Body of pancreas (tissue), 4 donors: Measurements from ENCODE around the gene TBC1D4. TPM values are rescaled to one million over a fixed set of nuclear protein-coding genes. Genes with fewer than 3 reads are reported as not detected.

Experiments used
- ATAC-seq: fragments of 150-250 bp; one replicate; pipeline ENCODE4 v1.9.1; 2016
- DNase-seq, 4 donors: peaks; one replicate each; pipeline ENCODE4 v3.0.0-alpha.2; 2019
- H3K27ac ChIP-seq, 4 donors: fragments of 200-600 bp; sonication (generic); 1 replicate in 3 of 4; 2 replicates in 1 of 4; pipeline versions ENCODE4 v1.5.1 to v1.6.1; 2016 to 2019; ENCODE audit warnings: mild to moderate bottlenecking in 1 of 4, mixed read lengths in 1 of 4, moderate library complexity in 1 of 4
- H3K27me3 ChIP-seq, 2 donors: fragments of 200-600 bp; sonication (generic); one replicate each; pipeline ENCODE4 v1.6.0; 2016; ENCODE audit warnings: mild to moderate bottlenecking in 1 of 2
- H3K36me3 ChIP-seq, 2 donors: fragments of 200-600 bp; sonication (generic); replicated peaks in 1 of 2; 2 replicates each; pipeline ENCODE4 v1.5.1; 2016; ENCODE audit warnings: low read depth in 2 of 2; ENCODE audit not compliant: insufficient read depth in 1 of 2
- H3K4me1 ChIP-seq: fragments of 200-600 bp; sonication (generic); one replicate; pipeline ENCODE4 v1.6.0; 2016
- H3K4me3 ChIP-seq, 2 donors: fragments of 200-600 bp; sonication (generic); 1 replicate in 1 of 2; 2 replicates in 1 of 2; pipeline ENCODE4 v1.5.1; 2016 to 2019
- H3K9me3 ChIP-seq, 3 donors: fragments of 200-600 bp; sonication (generic); 1 replicate in 2 of 3; 2 replicates in 1 of 3; pipeline ENCODE4 v1.5.1; 2016
- POLR2A ChIP-seq, 3 donors: fragments of 450-650 bp; IDR thresholded peaks; one replicate each; pipeline ENCODE4 v1.6.1; 2016; ENCODE audit warnings: antibody characterized with exemption in 3 of 3, mild to moderate bottlenecking in 2 of 3
- WGBS, 2 donors: methylation state at CpG; one replicate each; pipeline ENCODE4 v1.1.5; 2017; 5-methylcytosine and 5-hydroxymethylcytosine counted together
- intact Hi-C: fragments of 100-400 bp; cut with DNase I; formaldehyde crosslinking; loops from one replicate; pipeline ENCODE4 v1.15.1; 2023
- total RNA-seq, 2 donors: library from RNA; depleted of rRNA; stranded (reverse); fragments of >200 nt; gene quantifications; one replicate each; pipeline ENCODE4 v1.1.0, GENCODE V29; 2016
- TF ChIP-seq, protein P1 (sequence below), 7 experiments: fragments of 450-650 bp in 4 of 7; fragments of 200-600 bp in 3 of 7; sonication (generic) in 3 of 7; IDR thresholded peaks; one replicate each; pipeline ENCODE4 v1.5.1; 2016 to 2019; ENCODE audit warnings: antibody characterized with exemption in 7 of 7

TBC1D4 gene
- total RNA-seq, 2 donors from 2014 or later, result 28.3 to 29.7 TPM

DNA sequence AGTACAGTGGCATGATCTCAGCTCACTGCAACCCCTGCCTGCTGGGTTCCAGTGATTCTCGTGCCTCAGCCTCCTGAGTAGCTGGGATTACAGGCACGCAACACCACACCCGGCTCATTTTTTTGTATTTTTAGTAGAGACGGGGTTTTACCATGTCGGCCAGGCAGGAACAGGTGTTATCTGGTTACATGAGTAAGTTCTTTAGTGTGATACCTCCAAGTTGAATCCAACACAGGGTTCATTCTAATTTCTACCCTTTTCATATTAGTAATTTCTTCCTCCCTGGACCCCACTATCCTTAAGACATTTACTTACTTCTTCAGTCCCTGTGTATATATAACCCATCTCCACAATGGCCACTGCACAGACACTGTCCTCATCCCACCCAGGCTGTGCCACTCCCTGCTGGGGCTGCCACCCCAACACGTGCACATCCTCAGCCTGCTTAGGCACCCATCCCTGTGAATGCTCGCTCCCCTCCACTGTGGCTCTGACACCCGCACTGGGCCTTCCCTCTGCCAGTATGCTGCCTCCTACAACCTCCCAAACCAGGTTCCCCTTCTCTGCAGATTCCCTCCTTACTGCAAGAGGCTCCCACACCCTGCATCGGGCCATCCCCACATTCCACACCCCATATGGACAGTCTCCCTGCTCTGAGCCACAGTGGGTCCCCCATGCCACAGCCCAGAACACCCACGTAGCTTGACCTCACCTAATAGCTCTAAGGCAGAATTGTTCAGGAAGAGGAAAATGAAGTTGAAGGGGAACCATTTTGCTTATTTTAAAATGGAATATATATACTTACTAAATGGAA is 147.1 kb downstream of the TBC1D4 start:
- ATAC-seq, result no peak

DNA sequence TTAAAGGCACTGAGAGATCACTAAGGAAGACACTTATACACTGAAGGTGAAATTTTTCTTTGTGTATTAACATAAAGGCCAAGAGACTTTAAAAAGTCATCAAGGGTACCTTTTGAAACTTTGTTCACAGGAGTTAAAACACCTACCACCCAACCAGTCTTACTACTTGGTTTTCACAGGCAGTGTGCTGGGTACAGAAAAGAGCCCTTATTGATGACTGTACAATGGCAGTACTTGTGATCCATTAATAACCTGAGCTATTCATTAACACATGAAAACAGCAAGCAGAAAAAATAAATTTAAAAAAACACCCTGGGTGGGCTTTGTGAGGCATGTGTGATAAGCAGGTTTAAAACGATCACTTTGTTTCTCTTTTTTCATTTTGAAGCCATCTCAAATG is 148.9 kb downstream of the TBC1D4 start:
- intact Hi-C loops, result no loop called here
- no peak overlapping the region for H3K4me3 ChIP-seq
- WGBS, 2 donors, result 53 to 70% methylated on average over 1 of the region's 1 CpG
- H3K4me1 ChIP-seq, result peaks cover 4% of the 10 kb centered on the region
- DNase-seq, result no peak
- ATAC-seq, result peak; percentile 67
- H3K9me3 ChIP-seq, result no peaks in the 10 kb centered on the region
- no peaks in the 10 kb centered on the region for H3K27me3 ChIP-seq
- H3K27ac ChIP-seq, result peak overlapping the region in 2 of 4 donors; percentile 11 to 43
- no peaks in the 10 kb centered on the region for H3K36me3 ChIP-seq
- no peak for TF ChIP-seq POLR2A (IDR thresholded peaks at IDR 0.05)
- TF ChIP-seq, protein P1, sequence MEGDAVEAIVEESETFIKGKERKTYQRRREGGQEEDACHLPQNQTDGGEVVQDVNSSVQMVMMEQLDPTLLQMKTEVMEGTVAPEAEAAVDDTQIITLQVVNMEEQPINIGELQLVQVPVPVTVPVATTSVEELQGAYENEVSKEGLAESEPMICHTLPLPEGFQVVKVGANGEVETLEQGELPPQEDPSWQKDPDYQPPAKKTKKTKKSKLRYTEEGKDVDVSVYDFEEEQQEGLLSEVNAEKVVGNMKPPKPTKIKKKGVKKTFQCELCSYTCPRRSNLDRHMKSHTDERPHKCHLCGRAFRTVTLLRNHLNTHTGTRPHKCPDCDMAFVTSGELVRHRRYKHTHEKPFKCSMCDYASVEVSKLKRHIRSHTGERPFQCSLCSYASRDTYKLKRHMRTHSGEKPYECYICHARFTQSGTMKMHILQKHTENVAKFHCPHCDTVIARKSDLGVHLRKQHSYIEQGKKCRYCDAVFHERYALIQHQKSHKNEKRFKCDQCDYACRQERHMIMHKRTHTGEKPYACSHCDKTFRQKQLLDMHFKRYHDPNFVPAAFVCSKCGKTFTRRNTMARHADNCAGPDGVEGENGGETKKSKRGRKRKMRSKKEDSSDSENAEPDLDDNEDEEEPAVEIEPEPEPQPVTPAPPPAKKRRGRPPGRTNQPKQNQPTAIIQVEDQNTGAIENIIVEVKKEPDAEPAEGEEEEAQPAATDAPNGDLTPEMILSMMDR (IDR thresholded peaks at IDR 0.05), result no peak

More for the DNA sequence above, 147.1 kb downstream of the TBC1D4 start:
- H3K36me3 ChIP-seq, result no peaks in the 10 kb centered on the region
- H3K4me1 ChIP-seq, result peaks cover 4% of the 10 kb centered on the region
- intact Hi-C loops, result no loop called here
- no peak for DNase-seq
- no peaks in the 10 kb centered on the region for H3K27me3 ChIP-seq
- H3K9me3 ChIP-seq, result no peaks in the 10 kb centered on the region
- 87 to 96% methylated on average over 10 of the region's 10 CpGs for WGBS, 2 donors
- TF ChIP-seq POLR2A (IDR thresholded peaks at IDR 0.05), result no peak
- H3K4me3 ChIP-seq, result no peak overlapping the region
- no peak overlapping the region for H3K27ac ChIP-seq

DNA sequence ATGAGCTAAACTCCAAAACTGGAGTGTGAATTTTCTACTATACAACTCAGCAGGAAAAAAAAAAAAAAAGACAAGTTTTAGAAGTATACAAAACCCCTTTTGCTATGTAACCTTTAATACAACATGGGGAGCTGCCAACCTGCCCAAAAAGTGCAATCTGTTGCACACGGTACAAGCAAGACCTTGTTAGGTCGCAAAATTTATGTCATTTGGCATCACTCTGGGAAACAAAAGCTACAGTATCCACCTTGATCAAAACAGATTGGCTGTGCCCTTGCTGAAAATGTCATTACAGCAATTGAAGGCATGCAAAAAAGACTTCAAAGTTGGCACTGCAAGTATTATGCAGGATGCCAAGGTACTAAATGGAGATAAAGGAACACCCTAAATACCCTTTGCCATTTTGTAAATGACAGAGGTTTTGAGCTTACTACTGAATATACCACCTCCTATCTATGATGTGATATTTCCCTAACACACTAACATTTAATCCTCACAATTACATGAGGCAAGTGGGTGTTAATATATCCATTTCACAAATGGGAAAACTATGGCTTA is 150.1 kb downstream of the TBC1D4 start:
- intact Hi-C loops, result no loop called here
- Histone ChIP-seq H3K27ac (no peak overlapping the region), H3K36me3 (no peaks in the 10 kb centered on the region), H3K27me3 (no peaks in the 10 kb centered on the region), H3K4me1 (peaks cover 4% of the 10 kb centered on the region), H3K9me3 (no peaks in the 10 kb centered on the region), H3K4me3 (no peak overlapping the region)
- 58 to 70% methylated on average over 2 of the region's 2 CpGs for WGBS, 2 donors
- DNase-seq (no peak), ATAC-seq (no peak)
- TF ChIP-seq POLR2A (IDR thresholded peaks at IDR 0.05), result no peak
- TF ChIP-seq, protein P1 (IDR thresholded peaks at IDR 0.05), result no peak

DNA sequence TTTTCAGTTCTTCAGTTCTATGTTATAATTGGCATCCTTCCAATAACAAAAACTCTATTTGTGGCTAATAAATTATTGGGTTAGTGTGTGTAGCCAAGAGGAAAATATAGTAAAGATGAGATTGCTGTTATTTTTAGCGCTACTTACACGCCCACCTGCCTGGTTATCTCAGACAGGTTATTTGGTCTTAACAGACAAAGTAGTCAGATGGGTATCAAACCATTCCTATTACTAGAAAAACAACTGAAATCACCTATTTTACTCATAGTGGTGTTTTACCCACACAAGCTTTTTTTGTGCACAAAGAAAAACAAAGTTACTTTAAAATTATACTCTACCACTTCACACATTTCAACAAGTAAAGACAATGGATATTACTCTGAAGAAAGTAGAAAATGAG is 151.2 kb downstream of the TBC1D4 start:
- Histone ChIP-seq H3K27ac (no peak overlapping the region), H3K4me3 (no peak overlapping the region), H3K36me3 (no peaks in the 10 kb centered on the region), H3K4me1 (peaks cover 4% of the 10 kb centered on the region), H3K9me3 (no peaks in the 10 kb centered on the region), H3K27me3 (no peaks in the 10 kb centered on the region)
- DNase-seq (no peak), ATAC-seq (no peak)
- intact Hi-C loops, result no loop called here
- WGBS, 2 donors, result 50 to 62% methylated on average over 2 of the region's 2 CpGs
- TF ChIP-seq, protein P1 (IDR thresholded peaks at IDR 0.05), result no peak
- TF ChIP-seq POLR2A (IDR thresholded peaks at IDR 0.05), result no peak

DNA sequence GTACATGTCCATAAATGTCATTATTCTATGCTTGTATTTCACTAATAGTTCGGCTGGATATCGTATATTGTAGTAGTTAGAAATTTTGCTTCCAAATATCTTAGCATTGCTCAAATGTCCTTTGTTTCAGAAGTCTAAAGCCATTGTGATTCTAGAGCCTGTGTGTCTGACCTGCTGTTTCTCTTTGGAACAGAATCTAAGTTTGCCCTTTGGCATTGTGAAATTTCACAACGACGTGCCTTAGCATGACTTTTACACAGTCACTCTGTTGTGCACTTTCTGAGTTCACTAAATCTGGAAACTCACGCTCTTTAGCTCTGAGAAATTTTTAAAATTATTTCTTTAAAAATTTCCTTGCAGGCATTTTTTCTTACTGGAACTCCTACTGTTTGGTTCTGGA is 152.2 kb downstream of the TBC1D4 start:
- intact Hi-C loops, result no loop called here
- 88 to 91% methylated on average over 5 of the region's 5 CpGs for WGBS, 2 donors
- Histone ChIP-seq H3K4me1 (peaks cover 4% of the 10 kb centered on the region), H3K27me3 (no peaks in the 10 kb centered on the region), H3K27ac (no peak overlapping the region), H3K9me3 (no peaks in the 10 kb centered on the region), H3K36me3 (no peaks in the 10 kb centered on the region), H3K4me3 (no peak overlapping the region)
- no peak for TF ChIP-seq POLR2A (IDR thresholded peaks at IDR 0.05)
- TF ChIP-seq, protein P1 (IDR thresholded peaks at IDR 0.05), result no peak
- no peak for ATAC-seq
- DNase-seq, result no peak
